PC-9 (cell line): Measurements from ENCODE around the gene SSTR3. TPM values are rescaled to one million over a fixed set of nuclear protein-coding genes. Genes with fewer than 3 reads are reported as not detected.

Experiments used
- BruUV-seq: library from RNA; stranded (reverse); fragments of 400-500 nt; replicated peaks from 2 replicates; lab custom pipeline; 2021; lab: Mats Ljungman, UMichigan
- CTCF ChIA-PET: fragments of 300-600 bp; sonication (Branson Sonifier 250); formaldehyde crosslinking; loops from one replicate; lab custom pipeline; 2022; ENCODE audit warnings: antibody characterized with exemption; lab: Charles Lee
- POLR2A ChIA-PET: fragments of 300-600 bp; sonication (Branson Sonifier 250); formaldehyde crosslinking; loops from one replicate; lab custom pipeline; 2022; ENCODE audit warnings: antibody characterized with exemption; ENCODE audit not compliant: unreplicated experiment; lab: Charles Lee
- DNase-seq, 2 experiments: peaks; one replicate each; pipeline versions ENCODE4 v3.0.0 to v3.0.0-alpha.2; 2015 to 2022; ENCODE audit warnings: mixed read lengths in 1 of 2
- H2AFZ ChIP-seq: fragments of 200-600 bp; sonication (generic); 2 replicates; pipeline ENCODE4 v1.8.1; 2017; ENCODE audit warnings: antibody characterized with exemption
- H3F3A ChIP-seq: fragments of 200-600 bp; sonication (generic); 2 replicates; pipeline ENCODE4 v1.8.1; 2017; ENCODE audit warnings: antibody characterized with exemption, mild to moderate bottlenecking, low read depth; ENCODE audit not compliant: insufficient read depth
- H3K27ac ChIP-seq: fragments of 200-600 bp; sonication (generic); 2 replicates; pipeline ENCODE4 v1.6.1; 2016; ENCODE audit warnings: mixed run types
- H3K27me3 ChIP-seq: fragments of 200-600 bp; sonication (generic); 2 replicates; pipeline ENCODE4 v1.6.1; 2016; ENCODE audit warnings: low read depth, mixed run types; ENCODE audit not compliant: insufficient read depth
- H3K36me3 ChIP-seq: fragments of 200-600 bp; sonication (generic); 2 replicates; pipeline ENCODE4 v1.6.1; 2016; ENCODE audit warnings: low read depth, mixed run types
- H3K4me1 ChIP-seq: fragments of 200-600 bp; sonication (generic); replicated peaks from 2 replicates; pipeline ENCODE4 v1.6.1; 2016; ENCODE audit warnings: mixed run types; ENCODE audit not compliant: insufficient read depth
- H3K4me2 ChIP-seq: fragments of 200-600 bp; sonication (generic); 2 replicates; pipeline ENCODE4 v1.6.1; 2017; ENCODE audit warnings: mixed run types
- H3K4me3 ChIP-seq: fragments of 200-600 bp; sonication (generic); 2 replicates; pipeline ENCODE4 v1.6.1; 2016; ENCODE audit warnings: mixed run types
- H3K79me2 ChIP-seq: fragments of 200-600 bp; sonication (generic); 2 replicates; pipeline ENCODE4 v1.6.1; 2017; ENCODE audit warnings: low read depth, mixed run types
- H3K9me2 ChIP-seq: fragments of 200-600 bp; sonication (generic); 2 replicates; pipeline ENCODE4 v1.8.1; 2017; ENCODE audit warnings: mild to moderate bottlenecking; ENCODE audit not compliant: insufficient read depth
- H3K9me3 ChIP-seq: fragments of 200-600 bp; sonication (generic); 2 replicates; pipeline ENCODE4 v1.8.1; 2016; ENCODE audit warnings: low read depth; ENCODE audit not compliant: insufficient read depth
- H4K20me1 ChIP-seq: fragments of 200-600 bp; sonication (generic); 2 replicates; pipeline ENCODE4 v1.8.1; 2017; ENCODE audit not compliant: insufficient read depth
- EZH2 ChIP-seq: fragments of 200-600 bp; sonication (generic); IDR thresholded peaks from 2 replicates; pipeline ENCODE4 v1.8.0; 2017; ENCODE audit warnings: antibody characterized with exemption, low read depth
- intact Hi-C: fragments of 100-400 bp; cut with micrococcal nuclease; formaldehyde crosslinking; loops from one replicate; pipeline ENCODE4 v1.10.0; 2022; ENCODE audit not compliant: unreplicated experiment
- total RNA-seq: library from RNA; stranded (reverse); gene quantifications from 2 replicates; pipeline ENCODE4 v1.2.3, GENCODE V29; 2021
- TF ChIP-seq, protein P1 (sequence below): fragments of 200-600 bp; sonication (generic); conservative IDR thresholded peaks from 2 replicates; pipeline ENCODE4 v1.6.1; 2017; ENCODE audit warnings: mixed run types, antibody characterized with exemption, mild to moderate bottlenecking, moderate library complexity

SSTR3 gene
- total RNA-seq, 1 experiment from 2014 or later, result not detected

GRCh38 chr22:37225481-37225880, 13.2 kb upstream of the SSTR3 start:
- Histone ChIP-seq H3K36me3 (no peaks in the 10 kb centered on the region), H3K4me1 (peaks cover 27% of the 10 kb centered on the region), H3K4me3 (no peak overlapping the region), H3K4me2 (no peak overlapping the region), H3K27ac (no peak overlapping the region), H3K79me2 (no peaks in the 10 kb centered on the region), H3F3A (peaks cover 37% of the 10 kb centered on the region), H3K27me3 (no peaks in the 10 kb centered on the region), H3K9me2 (no peaks in the 10 kb centered on the region), H2AFZ (no peak overlapping the region), H4K20me1 (no peaks in the 10 kb centered on the region), H3K9me3 (no peaks in the 10 kb centered on the region; the same call in 1 of the 2 replicates)
- POLR2A ChIA-PET, result interaction anchor here (0.6 kb wide), 1 partner anchor 813 kb away, joined by 3 read pairs; no protein-coding TSS in a partner anchor
- no peak for DNase-seq
- TF ChIP-seq EZH2, result no peak
- TF ChIP-seq, protein P1, sequence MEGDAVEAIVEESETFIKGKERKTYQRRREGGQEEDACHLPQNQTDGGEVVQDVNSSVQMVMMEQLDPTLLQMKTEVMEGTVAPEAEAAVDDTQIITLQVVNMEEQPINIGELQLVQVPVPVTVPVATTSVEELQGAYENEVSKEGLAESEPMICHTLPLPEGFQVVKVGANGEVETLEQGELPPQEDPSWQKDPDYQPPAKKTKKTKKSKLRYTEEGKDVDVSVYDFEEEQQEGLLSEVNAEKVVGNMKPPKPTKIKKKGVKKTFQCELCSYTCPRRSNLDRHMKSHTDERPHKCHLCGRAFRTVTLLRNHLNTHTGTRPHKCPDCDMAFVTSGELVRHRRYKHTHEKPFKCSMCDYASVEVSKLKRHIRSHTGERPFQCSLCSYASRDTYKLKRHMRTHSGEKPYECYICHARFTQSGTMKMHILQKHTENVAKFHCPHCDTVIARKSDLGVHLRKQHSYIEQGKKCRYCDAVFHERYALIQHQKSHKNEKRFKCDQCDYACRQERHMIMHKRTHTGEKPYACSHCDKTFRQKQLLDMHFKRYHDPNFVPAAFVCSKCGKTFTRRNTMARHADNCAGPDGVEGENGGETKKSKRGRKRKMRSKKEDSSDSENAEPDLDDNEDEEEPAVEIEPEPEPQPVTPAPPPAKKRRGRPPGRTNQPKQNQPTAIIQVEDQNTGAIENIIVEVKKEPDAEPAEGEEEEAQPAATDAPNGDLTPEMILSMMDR, result peak; percentile 41; the same call in 1 of the 2 replicates
- intact Hi-C loops, result no loop called here
- no TSS peak for BruUV-seq
- CTCF ChIA-PET, result interaction anchor here (0.7 to 1.5 kb wide), 2 partner anchors 283 to 1633 kb away, joined by 3 read pairs; no protein-coding TSS in a partner anchor

GRCh38 chr22:37224757-37225420, 12.6 kb upstream of the SSTR3 start:
- TF ChIP-seq EZH2, result no peak
- TF ChIP-seq, protein P1, result no peak
- DNase-seq, result no peak
- Histone ChIP-seq H3K27ac (no peak overlapping the region), H3K4me3 (no peak overlapping the region), H4K20me1 (no peaks in the 10 kb centered on the region), H3F3A (peaks cover 33% of the 10 kb centered on the region), H3K27me3 (no peaks in the 10 kb centered on the region), H3K9me2 (no peaks in the 10 kb centered on the region), H3K79me2 (no peaks in the 10 kb centered on the region), H3K9me3 (no peaks in the 10 kb centered on the region; the same call in 1 of the 2 replicates), H3K4me2 (no peak overlapping the region), H3K36me3 (no peaks in the 10 kb centered on the region), H2AFZ (no peak overlapping the region), H3K4me1 (peaks cover 21% of the 10 kb centered on the region)
- intact Hi-C loops, result no loop called here
- ChIA-PET CTCF (interaction anchor here (0.7 to 1.5 kb wide), 2 partner anchors 284 to 1632 kb away, joined by 3 read pairs; no protein-coding TSS in a partner anchor), POLR2A (no interaction called here)
- BruUV-seq, result no TSS peak

- H3K9me2 ChIP-seq, result no peaks in the 10 kb centered on the region
- CTCF ChIA-PET, result no interaction called here
- intact Hi-C loops, result no loop called here
- no peaks in the 10 kb centered on the region for H3K79me2 ChIP-seq
- no peak overlapping the region for H3K4me3 ChIP-seq
- H3K4me1 ChIP-seq, result peaks cover 13% of the 10 kb centered on the region
- H3K4me2 ChIP-seq, result no peak overlapping the region
- H3K27me3 ChIP-seq, result no peaks in the 10 kb centered on the region
- TF ChIP-seq, protein P1, result no peak
- TF ChIP-seq EZH2, result no peak
- no peak overlapping the region for H3K27ac ChIP-seq
- no peak overlapping the region for H2AFZ ChIP-seq
- no TSS peak for BruUV-seq
- POLR2A ChIA-PET, result no interaction called here
- H4K20me1 ChIP-seq, result no peaks in the 10 kb centered on the region
- H3K9me3 ChIP-seq, result no peaks in the 10 kb centered on the region; the same call in 1 of the 2 replicates
- no peaks in the 10 kb centered on the region for H3K36me3 ChIP-seq
- DNase-seq, result no peak
- peaks cover 25% of the 10 kb centered on the region for H3F3A ChIP-seq
These were observed 11.8 kb upstream of the SSTR3 start for GRCh38 chr22:37223965-37224551.
